ENCODE data around the gene COL4A6. TPM values are rescaled to one million over a fixed set of nuclear protein-coding genes. Genes with fewer than 3 reads are reported as not detected.
"Not testable (repeated sequence)": the region's sequence is repeated elsewhere in the genome, so short reads cannot be mapped to it uniquely, and the experiment has no call there.

COL4A6 gene
- total and polyA plus RNA-seq, 8 donors: 1.2 to 17.5 (median 14.2) TPM

DNA sequence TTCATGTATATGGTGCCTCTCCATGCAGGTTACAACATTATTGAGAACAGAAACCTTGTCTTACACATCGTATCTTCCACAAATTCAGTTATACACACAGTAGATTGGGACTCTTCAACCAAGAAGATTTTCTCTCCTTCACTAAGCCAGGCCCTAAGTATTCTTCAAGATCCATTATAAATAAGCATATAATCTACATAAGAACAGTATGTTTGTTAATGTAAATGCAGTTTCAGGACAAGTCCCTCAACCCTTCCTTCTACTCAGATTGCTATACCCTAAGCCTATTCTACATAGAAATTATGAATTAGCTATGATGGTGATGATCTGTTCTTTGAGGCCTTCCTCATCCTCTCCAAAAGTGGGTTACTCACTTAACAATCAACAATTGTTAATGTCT is 41.2 kb downstream of the COL4A6 start:
- DNase-seq: no peak
- H3K27ac ChIP-seq: no peak overlapping the region
- no peak overlapping the region for H3K4me3 ChIP-seq
- H3K36me3 ChIP-seq: no peaks in the 10 kb centered on the region
- TF ChIP-seq, protein P1, sequence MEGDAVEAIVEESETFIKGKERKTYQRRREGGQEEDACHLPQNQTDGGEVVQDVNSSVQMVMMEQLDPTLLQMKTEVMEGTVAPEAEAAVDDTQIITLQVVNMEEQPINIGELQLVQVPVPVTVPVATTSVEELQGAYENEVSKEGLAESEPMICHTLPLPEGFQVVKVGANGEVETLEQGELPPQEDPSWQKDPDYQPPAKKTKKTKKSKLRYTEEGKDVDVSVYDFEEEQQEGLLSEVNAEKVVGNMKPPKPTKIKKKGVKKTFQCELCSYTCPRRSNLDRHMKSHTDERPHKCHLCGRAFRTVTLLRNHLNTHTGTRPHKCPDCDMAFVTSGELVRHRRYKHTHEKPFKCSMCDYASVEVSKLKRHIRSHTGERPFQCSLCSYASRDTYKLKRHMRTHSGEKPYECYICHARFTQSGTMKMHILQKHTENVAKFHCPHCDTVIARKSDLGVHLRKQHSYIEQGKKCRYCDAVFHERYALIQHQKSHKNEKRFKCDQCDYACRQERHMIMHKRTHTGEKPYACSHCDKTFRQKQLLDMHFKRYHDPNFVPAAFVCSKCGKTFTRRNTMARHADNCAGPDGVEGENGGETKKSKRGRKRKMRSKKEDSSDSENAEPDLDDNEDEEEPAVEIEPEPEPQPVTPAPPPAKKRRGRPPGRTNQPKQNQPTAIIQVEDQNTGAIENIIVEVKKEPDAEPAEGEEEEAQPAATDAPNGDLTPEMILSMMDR (IDR thresholded peaks at IDR 0.05): no peak
- intact Hi-C loops (cut with DNase I): no loop called here
- ATAC-seq: no peak
- no peaks in the 10 kb centered on the region for H3K4me1 ChIP-seq
- H3K27me3 ChIP-seq: no peaks in the 10 kb centered on the region
- H3K9me3 ChIP-seq: no peaks in the 10 kb centered on the region

GRCh38 chrX:108396188-108396891 is 41.9 kb downstream of the COL4A6 start:
- no peaks in the 10 kb centered on the region for H3K9me3 ChIP-seq
- H3K36me3 ChIP-seq: no peaks in the 10 kb centered on the region
- H3K27ac ChIP-seq: no peak overlapping the region
- DNase-seq: no peak
- H3K4me1 ChIP-seq: no peaks in the 10 kb centered on the region
- H3K27me3 ChIP-seq: no peaks in the 10 kb centered on the region
- intact Hi-C loops (cut with DNase I): no loop called here
- no peak overlapping the region for H3K4me3 ChIP-seq
- TF ChIP-seq, protein P1 (IDR thresholded peaks at IDR 0.05): no peak
- no peak for ATAC-seq

GRCh38 chrX:108390976-108391717 is 47.1 kb downstream of the COL4A6 start:
- H3K4me1 ChIP-seq; DNase-seq; ATAC-seq; H3K9me3 ChIP-seq; H3K27me3 ChIP-seq; H3K27ac ChIP-seq; H3K36me3 ChIP-seq; intact Hi-C loops (cut with DNase I); H3K4me3 ChIP-seq: not testable (repeated sequence)

DNA sequence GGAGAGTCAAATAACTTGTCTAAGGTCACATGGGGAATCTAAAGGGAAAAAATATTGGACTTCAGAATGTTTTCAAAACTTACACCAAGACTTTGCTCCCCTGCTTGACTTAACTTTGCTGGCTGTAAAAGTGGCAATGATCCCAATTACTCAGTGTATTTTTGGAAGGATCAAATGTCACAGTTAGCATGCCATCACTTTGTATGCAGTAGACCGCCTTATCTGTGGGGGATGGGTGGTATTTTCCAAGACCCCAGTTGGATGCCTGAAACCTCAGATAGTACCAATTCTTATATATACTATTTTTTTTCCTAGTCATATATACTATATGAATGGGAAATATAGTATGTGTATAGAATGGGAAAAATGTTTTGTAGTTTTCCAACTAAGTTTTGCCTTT is 53.4 kb downstream of the COL4A6 start:
- H3K9me3 ChIP-seq: no peaks in the 10 kb centered on the region
- intact Hi-C loops (cut with DNase I): no loop called here
- no peaks in the 10 kb centered on the region for H3K27me3 ChIP-seq
- no peak overlapping the region for H3K4me3 ChIP-seq
- ATAC-seq: no peak
- H3K36me3 ChIP-seq: no peaks in the 10 kb centered on the region
- no peaks in the 10 kb centered on the region for H3K4me1 ChIP-seq
- DNase-seq: no peak
- no peak overlapping the region for H3K27ac ChIP-seq
- TF ChIP-seq, protein P1 (IDR thresholded peaks at IDR 0.05): no peak

GRCh38 chrX:108380222-108380621 is 58.0 kb downstream of the COL4A6 start:
- TF ChIP-seq, protein P1 (IDR thresholded peaks at IDR 0.05): no peak
- DNase-seq (no peak), ATAC-seq (no peak)
- Histone ChIP-seq H3K9me3 (no peaks in the 10 kb centered on the region), H3K27me3 (no peaks in the 10 kb centered on the region), H3K27ac (no peak overlapping the region), H3K36me3 (no peaks in the 10 kb centered on the region), H3K4me1 (no peaks in the 10 kb centered on the region), H3K4me3 (no peak overlapping the region)
- intact Hi-C loops (cut with DNase I): no loop called here

GRCh38 chrX:108376821-108377220 is 61.4 kb downstream of the COL4A6 start:
- H3K4me3 ChIP-seq; H3K27ac ChIP-seq; intact Hi-C loops (cut with DNase I); H3K4me1 ChIP-seq; H3K36me3 ChIP-seq; H3K27me3 ChIP-seq; H3K9me3 ChIP-seq; ATAC-seq: not testable (repeated sequence)
- DNase-seq: peak in 1 of 4 donors; percentile 28

DNA sequence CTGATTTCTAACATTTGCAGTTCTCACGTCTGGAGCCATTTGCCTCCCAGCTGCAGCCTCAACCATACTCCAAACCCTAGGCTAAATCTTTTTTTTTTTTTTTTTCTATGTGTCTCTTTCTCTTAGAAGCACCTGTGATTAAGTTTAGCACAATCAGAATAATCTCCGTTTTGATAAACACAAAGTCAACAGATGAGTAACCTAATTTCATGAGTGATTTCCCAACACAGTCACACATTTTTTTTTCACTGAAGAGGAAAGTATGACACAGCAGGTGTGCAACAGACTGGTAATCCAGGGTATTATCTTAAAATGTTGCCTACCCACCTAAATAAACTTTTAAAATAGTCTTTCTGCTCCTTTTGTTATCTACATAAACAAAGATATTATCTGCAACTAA is 62.6 kb downstream of the COL4A6 start:
- ATAC-seq; H3K9me3 ChIP-seq; intact Hi-C loops (cut with DNase I): not testable (repeated sequence)

More for the DNA sequence above, 62.6 kb downstream of the COL4A6 start:
- DNase-seq, H3K4me1 ChIP-seq, H3K27me3 ChIP-seq, H3K27ac ChIP-seq, H3K4me3 ChIP-seq, H3K36me3 ChIP-seq: not testable (repeated sequence)

Measured in left lung (tissue), 10 donors.